H1 (cell line): ENCODE results near the gene LYRM4. TPM values are rescaled to one million over a fixed set of nuclear protein-coding genes. Genes with fewer than 3 reads are reported as not detected.

Experiments used
- CTCF ChIA-PET: fragments of 300-600 bp; sonication (Branson Sonifier 250); formaldehyde crosslinking; loops from one replicate; lab custom pipeline; 2021; ENCODE audit not compliant: partially characterized antibody; lab: Charles Lee
- POLR2A ChIA-PET: fragments of 300-600 bp; sonication (Branson Sonifier 250); formaldehyde crosslinking; loops from one replicate; lab custom pipeline; 2021; ENCODE audit warnings: inconsistent platforms; ENCODE audit not compliant: partially characterized antibody; lab: Charles Lee
- DNase-seq, 2 experiments: peaks; one replicate each; pipeline versions ENCODE4 v3.0.0 to v3.0.0-alpha.2; 2010 to 2022; ENCODE audit warnings: low spot score in 2 of 2, low read depth in 1 of 2, mixed read lengths in 1 of 2
- FAIRE-seq: peaks from 2 replicates; lab custom pipeline; 2011; peaks lifted over from hg19 to GRCh38; lab: Jason Lieb, UNC
- H2AFZ ChIP-seq: 2 replicates; pipeline ENCODE4 v1.8.1; 2012; ENCODE audit warnings: low read length, inconsistent platforms
- H2AK5ac ChIP-seq: 2 replicates; pipeline ENCODE4 v1.6.1; 2013; ENCODE audit warnings: low read depth, low read length
- H2BK120ac ChIP-seq: replicated peaks from 2 replicates; pipeline ENCODE3; 2013; ENCODE audit warnings: low read depth, low read length, inconsistent platforms
- H2BK12ac ChIP-seq: 2 replicates; pipeline ENCODE4 v1.6.1; 2013; ENCODE audit warnings: low read depth, low read length
- H2BK15ac ChIP-seq: 2 replicates; pipeline ENCODE4 v1.6.1; 2013; ENCODE audit warnings: low read length
- H2BK20ac ChIP-seq: 2 replicates; pipeline ENCODE4 v1.6.1; 2013; ENCODE audit warnings: low read length
- H2BK5ac ChIP-seq: 2 replicates; pipeline ENCODE4 v1.6.1; 2013; ENCODE audit warnings: low read depth, low read length
- H3K14ac ChIP-seq: 2 replicates; pipeline ENCODE4 v1.6.1; 2013; ENCODE audit warnings: inconsistent platforms; ENCODE audit not compliant: insufficient read length
- H3K18ac ChIP-seq: 2 replicates; pipeline ENCODE4 v1.6.1; 2013; ENCODE audit warnings: low read length; ENCODE audit errors: extremely low read depth
- H3K23ac ChIP-seq: 2 replicates; pipeline ENCODE4 v1.6.1; 2013; ENCODE audit warnings: inconsistent platforms; ENCODE audit not compliant: insufficient read length
- H3K23me2 ChIP-seq: 2 replicates; pipeline ENCODE4 v1.6.1; 2013; ENCODE audit warnings: low read depth, low read length
- H3K27ac ChIP-seq: 2 replicates; pipeline ENCODE4 v1.6.1; 2011; ENCODE audit warnings: low read depth, low read length, inconsistent platforms
- H3K27me3 ChIP-seq, 4 experiments: replicated peaks in 1 of 4; 1 replicate in 1 of 4; 2 replicates in 3 of 4; pipeline versions ENCODE4 v1.6.1 to v1.8.1; 2011 to 2013; ENCODE audit warnings: low read length in 3 of 4, mild to moderate bottlenecking in 3 of 4, inconsistent platforms in 2 of 4, mixed read lengths in 2 of 4, moderate library complexity in 1 of 4; ENCODE audit not compliant: control insufficient read depth in 3 of 4, insufficient read depth in 3 of 4; ENCODE audit errors: extremely low read depth in 1 of 4
- H3K36me3 ChIP-seq, 4 experiments: 2 replicates each; pipeline versions ENCODE4 v1.6.1 to v1.8.1; 2011 to 2013; ENCODE audit warnings: mild to moderate bottlenecking in 4 of 4, low read length in 3 of 4, moderate library complexity in 2 of 4, control low read depth in 1 of 4, inconsistent platforms in 1 of 4; ENCODE audit not compliant: insufficient read depth in 4 of 4, control insufficient read depth in 2 of 4
- H3K4ac ChIP-seq: replicated peaks from 2 replicates; pipeline ENCODE3; 2013; ENCODE audit warnings: low read length, low read depth, mixed read lengths, inconsistent platforms; ENCODE audit not compliant: insufficient read length
- H3K4me1 ChIP-seq, 4 experiments: replicated peaks in 1 of 4; 1 replicate in 1 of 4; 2 replicates in 3 of 4; pipeline versions ENCODE4 v1.6.1 to v1.8.1; 2011 to 2013; ENCODE audit warnings: low read length in 3 of 4, inconsistent platforms in 2 of 4, mixed read lengths in 1 of 4; ENCODE audit not compliant: insufficient read depth in 4 of 4, control insufficient read depth in 3 of 4
- H3K4me2 ChIP-seq, 2 experiments: 2 replicates each; pipeline versions ENCODE4 v1.6.1 to v1.8.1; 2011 to 2013; ENCODE audit warnings: low read depth in 2 of 2, low read length in 2 of 2, control low read depth in 1 of 2, inconsistent platforms in 1 of 2, mild to moderate bottlenecking in 1 of 2; ENCODE audit not compliant: insufficient read depth in 1 of 2
- H3K4me3 ChIP-seq, 4 experiments: fragments of 200-600, 300-600 bp in 1 of 4; sonication (generic), shearing (Covaris generic), sonication (Bioruptor Twin) in 1 of 4; 2 replicates each; pipeline versions ENCODE4 v1.5.1 to v1.8.1; 2011 to 2016; ENCODE audit warnings: low read length in 4 of 4, low read depth in 3 of 4, control low read depth in 2 of 4, inconsistent platforms in 2 of 4, mild to moderate bottlenecking in 2 of 4, mixed read lengths in 1 of 4, moderate library complexity in 1 of 4; ENCODE audit not compliant: insufficient read depth in 2 of 4; ENCODE audit errors: extremely low read depth in 1 of 4
- H3K56ac ChIP-seq: replicated peaks from 2 replicates; pipeline ENCODE3; 2013; ENCODE audit warnings: low read depth, mild to moderate bottlenecking, mixed read lengths, low read length, inconsistent platforms; ENCODE audit not compliant: insufficient read length
- H3K79me1 ChIP-seq: 2 replicates; pipeline ENCODE4 v1.6.1; 2013; ENCODE audit warnings: low read depth, low read length, control low read depth
- H3K79me2 ChIP-seq, 2 experiments: 2 replicates each; pipeline versions ENCODE4 v1.6.1 to v1.8.1; 2012 to 2013; ENCODE audit warnings: low read length in 2 of 2, mild to moderate bottlenecking in 2 of 2, inconsistent platforms in 1 of 2; ENCODE audit not compliant: insufficient read depth in 2 of 2, control insufficient read depth in 1 of 2
- H3K9ac ChIP-seq, 4 experiments: replicated peaks in 1 of 4; 1 replicate in 1 of 4; 2 replicates in 3 of 4; pipeline versions ENCODE4 v1.6.1 to v1.8.1; 2011 to 2013; ENCODE audit warnings: low read depth in 3 of 4, low read length in 3 of 4, control low read depth in 2 of 4, mild to moderate bottlenecking in 2 of 4, moderate library complexity in 2 of 4, inconsistent platforms in 1 of 4; ENCODE audit errors: extremely low read depth in 1 of 4
- H3K9me3 ChIP-seq, 2 experiments: 2 replicates each; pipeline versions ENCODE4 v1.6.1 to v1.8.1; 2012 to 2013; ENCODE audit warnings: mild to moderate bottlenecking in 2 of 2, moderate library complexity in 2 of 2, control low read depth in 1 of 2, inconsistent platforms in 1 of 2, low read depth in 1 of 2, low read length in 1 of 2, mixed read lengths in 1 of 2; ENCODE audit not compliant: insufficient read depth in 2 of 2
- H4K20me1 ChIP-seq, 2 experiments: replicated peaks in 1 of 2; 2 replicates each; pipeline versions ENCODE3 to v1.8.1; 2011 to 2013; ENCODE audit warnings: inconsistent platforms in 2 of 2, low read length in 2 of 2, mild to moderate bottlenecking in 1 of 2; ENCODE audit not compliant: insufficient read depth in 2 of 2, control insufficient read depth in 1 of 2
- H4K5ac ChIP-seq: 2 replicates; pipeline ENCODE4 v1.6.1; 2013; ENCODE audit warnings: low read length, low read depth, mixed read lengths, inconsistent platforms; ENCODE audit not compliant: insufficient read length
- H4K8ac ChIP-seq: 2 replicates; pipeline ENCODE4 v1.8.0; 2013; ENCODE audit warnings: mild to moderate bottlenecking, moderate library complexity, low read length, inconsistent platforms; ENCODE audit not compliant: insufficient read depth; ENCODE audit errors: extremely low read depth
- H4K91ac ChIP-seq: replicated peaks from 2 replicates; pipeline ENCODE3; 2013; ENCODE audit warnings: low read length, mixed read lengths, inconsistent platforms; ENCODE audit not compliant: insufficient read length
- BACH1 ChIP-seq: IDR thresholded peaks from 2 replicates; pipeline ENCODE4 v1.6.1; 2012; ENCODE audit warnings: low read length, improper control_type of control experiment
- CEBPB ChIP-seq: IDR thresholded peaks from 2 replicates; pipeline ENCODE4 v1.6.1; 2012; ENCODE audit warnings: low read depth, low read length
- JUND ChIP-seq: IDR thresholded peaks from 2 replicates; pipeline ENCODE4 v1.6.1; 2011; ENCODE audit warnings: mild to moderate bottlenecking, improper control_type of control experiment, low read length
- KDM1A ChIP-seq: fragments of 200-600, 300-600 bp; sonication (generic); IDR thresholded peaks from 2 replicates; pipeline ENCODE4 v1.7.1; 2016; ENCODE audit warnings: mild to moderate bottlenecking, low read length, borderline replicate concordance
- KDM4A ChIP-seq: IDR thresholded peaks from one replicate; pipeline ENCODE4 v1.7.1; 2012; ENCODE audit warnings: low read depth, mild to moderate bottlenecking, moderate library complexity, low read length, inconsistent platforms; ENCODE audit not compliant: severe bottlenecking
- RAD21 ChIP-seq, 2 experiments: IDR thresholded peaks in 1 of 2; conservative IDR thresholded peaks in 1 of 2; 2 replicates each; pipeline ENCODE4 v1.6.1; 2011; ENCODE audit warnings: low read depth in 2 of 2, low read length in 2 of 2, improper control_type of control experiment in 1 of 2, inconsistent platforms in 1 of 2, mild to moderate bottlenecking in 1 of 2, moderate library complexity in 1 of 2
- SP2 ChIP-seq: IDR thresholded peaks from 2 replicates; pipeline ENCODE4 v1.6.1; 2012; ENCODE audit warnings: mild to moderate bottlenecking, low read length, inconsistent platforms
- TCF12 ChIP-seq: IDR thresholded peaks from 2 replicates; pipeline ENCODE4 v1.6.1; 2011; ENCODE audit warnings: low read depth, mild to moderate bottlenecking, low read length
- WGBS, 2 experiments: shearing (Covaris generic) in 1 of 2; methylation state at CpG; one replicate each; pipeline versions ENCODE4 v1.1.6 to v1.1.7; 2013 to 2015; ENCODE audit warnings: low lambda C conversion rate in 2 of 2, mixed read lengths in 2 of 2, inconsistent platforms in 1 of 2, low coverage in 1 of 2, missing lambda C conversion rate in 1 of 2; ENCODE audit not compliant: insufficient replicate concordance in 2 of 2, insufficient coverage in 1 of 2, insufficient read length in 1 of 2; ENCODE audit errors: extremely low coverage in 1 of 2, missing lambda C conversion rate in 1 of 2; 5-methylcytosine and 5-hydroxymethylcytosine counted together
- polyA plus RNA-seq, 7 experiments: library from polyadenylated mRNA; depleted of rRNA in 3 of 7; stranded (reverse) in 5 of 7; unstranded in 2 of 7; fragments of >200 nt in 5 of 7; fragments of 200-250 nt in 2 of 7; gene quantifications; 1 replicate in 5 of 7; 2 replicates in 1 of 7; 4 replicates in 1 of 7; pipeline versions ENCODE4 v1.2.1 to v1.2.3, GENCODE V29; 2011 to 2013; ENCODE audit warnings: missing spikeins in 2 of 7, mixed read lengths in 2 of 7
- total RNA-seq: library from RNA; stranded (reverse); fragmentation: NEBNext Ultra II Directional; extraction: Animal tissue kit (Norgen Biotek cat#: 25700); gene quantifications from 2 replicates; pipeline ENCODE4 v1.2.1, GENCODE V29; 2021

Gene LYRM4
- total and polyA plus RNA-seq, 2 of the 8 experiments (the other 6 are each of a cell fraction or from before 2014, with no cell fraction given) = 56.6 to 62.8 TPM

GRCh38 chr6:5249451-5250122, 11.2 kb downstream of the LYRM4 start:
- H3K4me3 ChIP-seq = no peak overlapping the region
- H3K56ac ChIP-seq = no peak overlapping the region
- H3K79me2 ChIP-seq = peaks cover 0 to 72% of the 10 kb centered on the region in 2 experiments
- no peak overlapping the region for H4K5ac ChIP-seq
- H3K14ac ChIP-seq = no peak overlapping the region
- 94% methylated on average over 5 of the region's 5 CpGs; no CpG with 5 or more reads in 1 of the 2 experiments for WGBS, 2 experiments
- no peak overlapping the region for H2BK5ac ChIP-seq
- H3K18ac ChIP-seq = no peak overlapping the region
- no peak overlapping the region for H2AFZ ChIP-seq
- no peak overlapping the region for H2BK120ac ChIP-seq
- H3K9ac ChIP-seq = no peak overlapping the region
- H3K23me2 ChIP-seq = no peaks in the 10 kb centered on the region
- no peak for FAIRE-seq
- no peak overlapping the region for H3K4me2 ChIP-seq
- no peak for DNase-seq
- H3K36me3 ChIP-seq = peaks cover 0 to 18% (median 3%) of the 10 kb centered on the region in 4 experiments; a peak in 5 of 8 replicates
- H2BK12ac ChIP-seq = no peak overlapping the region
- H3K4ac ChIP-seq = no peak overlapping the region
- no peak overlapping the region for H2BK15ac ChIP-seq
- H3K23ac ChIP-seq = no peak overlapping the region
- H4K20me1 ChIP-seq = peaks cover 5 to 6% of the 10 kb centered on the region in 2 experiments
- peaks cover 21% of the 10 kb centered on the region for H3K79me1 ChIP-seq
- H3K9me3 ChIP-seq = peaks cover 0 to 4% of the 10 kb centered on the region in 2 experiments; a peak in 1 of 4 replicates
- H3K4me1 ChIP-seq = peaks cover 0 to 2% (median 0%) of the 10 kb centered on the region in 4 experiments; a peak in 1 of 7 replicates
- ChIA-PET POLR2A (interaction anchor here (1.0 to 3.3 kb wide), 3 partner anchors 8 to 11 kb away, joined by 3 to 9 read pairs (median 5); partner anchors contain the start of gene LYRM4), CTCF (interaction anchor here (1.2 to 1.3 kb wide), 2 partner anchors 8 to 34 kb away, joined by 3 read pairs; no protein-coding TSS in a partner anchor)
- TF ChIP-seq SP2 (no peak), CEBPB (no peak), KDM4A (no peak), RAD21 (IDR thresholded peaks at IDR 0.05 in 1 of 2, conservative IDR thresholded peaks at IDR 0.05 in 1 of 2; ENCODE audit: low read depth in 2 of 2, low read length in 2 of 2) (no peak), TCF12 (no peak), KDM1A (no peak), BACH1 (no peak), JUND (no peak)
- no peak overlapping the region for H2BK20ac ChIP-seq
- H2AK5ac ChIP-seq = no peak overlapping the region
- no peak overlapping the region for H4K91ac ChIP-seq
- H3K27ac ChIP-seq = no peak overlapping the region
- H4K8ac ChIP-seq = no peak overlapping the region
- no peaks in the 10 kb centered on the region for H3K27me3 ChIP-seq
